Left lung (tissue), 10 donors: ENCODE measurements around the gene CEP78. TPM values are rescaled to one million over a fixed set of nuclear protein-coding genes. Genes with fewer than 3 reads are reported as not detected.
A peak's percentile ranks its signal among the peaks of the same experiment; 100 is the strongest.

Source experiments
- ATAC-seq: fragments of 200-7000 bp; cut with Tn5 transposase; one replicate; pipeline ENCODE4 v1.9.1; 2020; ENCODE audit warnings: moderate library complexity
- DNase-seq, 4 donors: peaks; one replicate each; pipeline ENCODE4 v3.0.0-alpha.2; 2013 to 2020
- H3K27ac ChIP-seq, 2 donors: fragments of 200-600 bp; sonication (generic) in 1 of 2; one replicate each; pipeline versions ENCODE4 v1.5.0 to v1.8.0; 2020 to 2021
- H3K27me3 ChIP-seq, 2 donors: fragments of 200-600 bp; sonication (generic) in 1 of 2; one replicate each; pipeline versions ENCODE4 v1.5.0 to v1.8.0; 2020 to 2021
- H3K36me3 ChIP-seq, 2 donors: fragments of 200-600 bp; sonication (generic) in 1 of 2; one replicate each; pipeline versions ENCODE4 v1.5.0 to v1.8.0; 2020 to 2021
- H3K4me1 ChIP-seq, 2 donors: fragments of 200-600 bp; one replicate each; pipeline ENCODE4 v1.8.0; 2021
- H3K4me3 ChIP-seq, 2 donors: fragments of 200-600 bp; sonication (generic) in 1 of 2; one replicate each; pipeline versions ENCODE4 v1.5.0 to v1.8.0; 2020 to 2021; ENCODE audit warnings: mild to moderate bottlenecking in 1 of 2
- H3K9me3 ChIP-seq, 2 donors: fragments of 200-600 bp; sonication (generic) in 1 of 2; one replicate each; pipeline versions ENCODE4 v1.5.0 to v1.8.0; 2020 to 2021
- CTCF ChIP-seq, 2 donors: fragments of 200-600 bp; sonication (generic) in 1 of 2; IDR thresholded peaks; one replicate each; pipeline versions ENCODE4 v1.5.0 to v1.8.0; 2021; ENCODE audit warnings: antibody characterized with exemption in 2 of 2
- intact Hi-C, 2 donors: fragments of 100-400 bp; cut with DNase I; formaldehyde crosslinking; loops; one replicate each; pipeline versions ENCODE4 v1.11.2 to v1.14.2; 2022
- polyA plus RNA-seq, 6 donors: library from polyadenylated mRNA; unstranded; fragments of 120-200 nt; gene quantifications; one replicate each; pipeline ENCODE4 v1.2.1, GENCODE V29; 2013; ENCODE audit not compliant: insufficient read length in 6 of 6
- total RNA-seq, 2 donors: library from RNA; stranded (reverse); fragmentation: NEBNext Ultra II Directional; extraction: Animal tissue kit (Norgen Biotek cat#: 25700); gene quantifications; one replicate each; pipeline ENCODE4 v1.2.1, GENCODE V29; 2021
- donor health status: DM: no; HTN: yes; CAD: no.
- donor health status: DM: no; HTN: no; CAD: no.

The CEP78 gene
- total and polyA plus RNA-seq, 8 donors, result 14.0 to 43.9 (median 40.1) TPM

- no peak for DNase-seq
- H3K36me3 ChIP-seq, result peaks cover 0 to 41% of the 10 kb centered on the region in 2 donors
- ATAC-seq, result no peak
- intact Hi-C loops, result no loop called here
- no peak overlapping the region for H3K27ac ChIP-seq
- H3K27me3 ChIP-seq, result no peaks in the 10 kb centered on the region
- TF ChIP-seq CTCF (IDR thresholded peaks at IDR 0.05), result no peak
- no peaks in the 10 kb centered on the region for H3K9me3 ChIP-seq
- H3K4me3 ChIP-seq, result no peak overlapping the region
- no peaks in the 10 kb centered on the region for H3K4me1 ChIP-seq
Observed at GRCh38 chr9:78252616-78253015, 16.7 kb downstream of the CEP78 start.

DNA sequence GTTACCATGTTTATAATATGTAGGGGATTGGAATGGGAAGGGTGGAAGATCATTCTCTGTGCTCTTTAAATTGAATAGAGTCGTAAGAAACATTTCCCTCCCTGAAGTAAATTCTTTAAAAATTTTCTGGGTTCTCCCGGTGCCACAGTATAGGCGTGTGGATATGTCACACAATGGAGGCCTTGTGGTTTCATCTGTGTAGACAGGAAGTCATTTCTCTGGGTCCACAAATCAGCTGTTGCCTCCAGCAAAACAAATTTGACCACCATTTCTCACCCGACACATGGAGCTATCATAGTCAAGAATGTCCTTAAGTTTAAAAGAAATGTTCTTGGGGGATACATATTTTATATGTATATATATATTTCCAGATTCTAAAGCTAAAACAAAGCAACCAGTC is 17.4 kb downstream of the CEP78 start:
- Histone ChIP-seq H3K9me3 (no peaks in the 10 kb centered on the region), H3K27me3 (no peaks in the 10 kb centered on the region), H3K27ac (no peak overlapping the region), H3K36me3 (peaks cover 0 to 41% of the 10 kb centered on the region in 2 donors), H3K4me3 (no peak overlapping the region), H3K4me1 (no peaks in the 10 kb centered on the region)
- ATAC-seq (no peak), DNase-seq (no peak)
- TF ChIP-seq CTCF (IDR thresholded peaks at IDR 0.05), result no peak
- intact Hi-C loops, result no loop called here

DNA sequence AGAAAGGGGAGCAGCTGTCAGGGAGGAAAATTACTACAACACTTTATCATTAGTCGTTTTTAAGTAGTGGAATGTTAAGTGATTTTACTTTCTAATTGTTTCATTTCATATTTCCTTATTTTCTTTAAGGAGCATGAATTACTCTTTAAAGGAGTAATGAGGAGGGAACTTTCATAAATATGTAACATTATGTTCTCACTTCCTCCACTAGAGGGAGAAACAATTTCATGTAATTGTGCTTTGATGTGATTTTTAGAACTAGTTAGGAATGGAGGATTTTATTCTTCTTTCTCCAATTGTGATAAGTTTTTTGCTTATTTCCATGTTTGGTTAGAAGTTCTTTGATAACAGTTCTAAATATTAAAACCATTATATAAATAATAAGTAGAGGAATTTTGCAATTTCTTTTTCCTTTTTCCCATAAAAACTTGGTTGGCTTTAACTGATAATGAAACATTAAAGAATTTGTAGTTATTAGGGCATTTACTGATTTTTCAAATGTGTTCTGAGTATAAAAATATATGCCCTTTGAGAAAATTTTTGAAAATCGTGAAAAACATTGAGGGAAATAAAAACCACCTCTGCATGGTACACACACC is 25.6 kb downstream of the CEP78 start:
- intact Hi-C loops, result loop anchor here in 1 of 2 donors (5.0 kb wide), 1 partner anchor 111 kb away; no protein-coding TSS in a partner anchor
- H3K4me1 ChIP-seq, result no peaks in the 10 kb centered on the region
- H3K27me3 ChIP-seq, result no peaks in the 10 kb centered on the region
- H3K36me3 ChIP-seq, result peaks cover 0 to 15% of the 10 kb centered on the region in 2 donors
- DNase-seq (peak in 1 of 4 donors; percentile 33), ATAC-seq (peak; percentile 57)
- no peak overlapping the region for H3K27ac ChIP-seq
- no peaks in the 10 kb centered on the region for H3K9me3 ChIP-seq
- no peak overlapping the region for H3K4me3 ChIP-seq
- TF ChIP-seq CTCF (IDR thresholded peaks at IDR 0.05), result peak; percentile 52 to 77

DNA sequence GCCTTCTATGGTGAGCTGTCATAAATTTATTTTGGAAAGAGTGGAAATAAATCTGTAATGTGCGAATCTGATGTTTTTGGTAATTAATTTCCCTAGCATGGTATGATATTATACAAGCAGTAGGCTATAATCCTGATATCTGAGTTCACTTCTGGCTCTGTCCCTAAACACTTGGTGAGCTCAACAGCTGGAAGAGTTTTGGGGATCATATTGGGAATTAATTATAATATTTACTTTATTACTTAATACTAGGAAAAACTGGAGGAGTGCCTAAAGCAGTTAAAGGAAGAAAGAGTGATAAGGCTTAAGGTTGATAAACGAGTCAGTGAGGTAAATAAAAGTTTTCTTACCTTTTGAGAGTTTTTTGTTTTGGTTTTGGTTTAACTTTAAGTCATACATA is 26.8 kb downstream of the CEP78 start:
- H3K4me3 ChIP-seq, result no peak overlapping the region
- no peak for DNase-seq
- no peak for TF ChIP-seq CTCF (IDR thresholded peaks at IDR 0.05)
- H3K36me3 ChIP-seq, result peaks cover 0 to 26% of the 10 kb centered on the region in 2 donors
- no peaks in the 10 kb centered on the region for H3K4me1 ChIP-seq
- H3K27ac ChIP-seq, result no peak overlapping the region
- no peaks in the 10 kb centered on the region for H3K27me3 ChIP-seq
- no peak for ATAC-seq
- H3K9me3 ChIP-seq, result no peaks in the 10 kb centered on the region
- intact Hi-C loops, result loop anchor here in 1 of 2 donors (5.0 kb wide), 1 partner anchor 110 kb away; no protein-coding TSS in a partner anchor

GRCh38 chr9:78267889-78268288 is 32.0 kb downstream of the CEP78 start:
- ATAC-seq (no peak), DNase-seq (no peak)

More at GRCh38 chr9:78267889-78268288, 32.0 kb downstream of the CEP78 start:
- Histone ChIP-seq H3K36me3 (peaks cover 0 to 51% of the 10 kb centered on the region in 2 donors), H3K4me3 (no peak overlapping the region), H3K27ac (no peak overlapping the region), H3K27me3 (no peaks in the 10 kb centered on the region), H3K4me1 (no peaks in the 10 kb centered on the region), H3K9me3 (no peaks in the 10 kb centered on the region)
- no peak for TF ChIP-seq CTCF (IDR thresholded peaks at IDR 0.05)
- intact Hi-C loops, result no loop called here
